Putamen (tissue), 1 donor: Measurements from ENCODE around the gene COG3.

Experiments used
- DNase-seq: peaks from one replicate; pipeline ENCODE4 v3.0.0-alpha.2; 2016; ENCODE audit warnings: low spot score

The COG3 gene

GRCh38 chr13:45545686-45546409 lies 81.1 kb downstream of the COG3 start:
- DNase-seq, result no peak

- no peak for DNase-seq
Measured at GRCh38 chr13:45546410-45546765, 81.6 kb downstream of the COG3 start.

GRCh38 chr13:45548281-45548680 lies 83.5 kb downstream of the COG3 start:
- DNase-seq, result no peak

- no peak for DNase-seq
Measured at GRCh38 chr13:45554604-45555109, 89.9 kb downstream of the COG3 start.

GRCh38 chr13:45564133-45564776 lies 99.5 kb downstream of the COG3 start:
- no peak for DNase-seq

GRCh38 chr13:45565331-45565730 lies 100.6 kb downstream of the COG3 start:
- DNase-seq, result no peak

GRCh38 chr13:45575146-45575829 lies 110.5 kb downstream of the COG3 start:
- no peak for DNase-seq

GRCh38 chr13:45575830-45576180 lies 111.1 kb downstream of the COG3 start:
- DNase-seq, result no peak

- DNase-seq, result no peak
Measured at GRCh38 chr13:45576466-45576865, 111.7 kb downstream of the COG3 start.

GRCh38 chr13:45582408-45583076 lies 117.8 kb downstream of the COG3 start:
- DNase-seq, result no peak

GRCh38 chr13:45584816-45585215 lies 120.1 kb downstream of the COG3 start:
- DNase-seq, result no peak
